Osteoblast (primary cell): Measurements from ENCODE around the gene PLXNC1. TPM values are rescaled to one million over a fixed set of nuclear protein-coding genes. Genes with fewer than 3 reads are reported as not detected.

Experiments
- DNase-seq: peaks from one replicate; pipeline ENCODE4 v3.0.0; 2011; ENCODE audit warnings: low spot score, mixed read lengths; ENCODE audit not compliant: insufficient read length; ENCODE audit errors: missing footprints
- H2AFZ ChIP-seq: 2 replicates; pipeline ENCODE4 v1.6.0; 2011; ENCODE audit warnings: mild to moderate bottlenecking, low read length
- H3K27ac ChIP-seq: 2 replicates; pipeline ENCODE4 v1.5.1; 2011; ENCODE audit warnings: mild to moderate bottlenecking, low read depth, low read length, moderate library complexity
- H3K27me3 ChIP-seq: 2 replicates; pipeline ENCODE4 v1.6.0; 2012; ENCODE audit warnings: mild to moderate bottlenecking, control low read depth, inconsistent platforms, low read length, moderate library complexity; ENCODE audit not compliant: insufficient read depth
- H3K36me3 ChIP-seq: 2 replicates; pipeline ENCODE4 v1.5.1; 2011; ENCODE audit warnings: mild to moderate bottlenecking, low read length, control low read depth, moderate library complexity; ENCODE audit not compliant: insufficient read depth
- H3K4me1 ChIP-seq: 2 replicates; pipeline ENCODE4 v1.5.1; 2011; ENCODE audit warnings: mild to moderate bottlenecking, low read length, control low read depth, moderate library complexity; ENCODE audit not compliant: insufficient read depth
- H3K4me2 ChIP-seq: 2 replicates; pipeline ENCODE4 v1.6.0; 2011; ENCODE audit warnings: mild to moderate bottlenecking, low read length; ENCODE audit not compliant: insufficient read depth
- H3K4me3 ChIP-seq: fragments of 200-600 bp; sonication (generic); 3 replicates; pipeline ENCODE4 v1.5.1; 2012; ENCODE audit warnings: mild to moderate bottlenecking, low read length, inconsistent platforms; ENCODE audit not compliant: insufficient read depth
- H3K79me2 ChIP-seq: 2 replicates; pipeline ENCODE4 v1.6.0; 2012; ENCODE audit warnings: mild to moderate bottlenecking, low read length, control low read depth, inconsistent platforms; ENCODE audit not compliant: insufficient read depth
- H3K9me3 ChIP-seq: 2 replicates; pipeline ENCODE4 v1.5.1; 2011; ENCODE audit warnings: low read depth, low read length, control low read depth
- H4K20me1 ChIP-seq: 2 replicates; pipeline ENCODE4 v1.6.0; 2012; ENCODE audit warnings: mild to moderate bottlenecking, low read length, control low read depth; ENCODE audit not compliant: insufficient read depth
- total RNA-seq: library from RNA; depleted of rRNA; stranded (reverse); fragments of >200 nt; gene quantifications from 2 replicates; pipeline ENCODE4 v1.2.3, GENCODE V29; 2012
- TF ChIP-seq, protein P1 (sequence below): IDR thresholded peaks from 2 replicates; pipeline ENCODE4 v1.5.1; 2011; ENCODE audit warnings: mild to moderate bottlenecking, low read depth, low read length, moderate library complexity; ENCODE audit errors: extremely low read depth

Gene PLXNC1
- total RNA-seq, 1 donor = 3.3 TPM

DNA sequence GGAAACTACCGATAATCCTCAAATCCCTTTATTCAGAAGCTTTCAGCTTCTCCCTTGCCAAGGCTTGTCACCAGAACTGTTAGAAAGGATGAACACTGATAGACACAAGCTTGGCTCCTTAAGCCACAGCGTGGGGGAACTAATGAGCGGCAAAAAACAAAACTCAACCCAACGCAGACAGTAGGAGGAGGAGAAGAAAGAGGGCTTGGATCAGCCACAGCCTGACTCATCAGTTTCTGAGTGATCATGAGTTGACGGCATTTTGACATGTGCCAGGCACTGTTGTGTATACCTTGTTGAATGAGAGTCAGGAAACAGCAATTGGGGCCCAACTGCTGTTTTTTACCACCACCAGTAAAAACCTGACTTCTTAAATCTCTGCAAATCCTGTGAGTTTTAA, 23.7 kb downstream of the PLXNC1 start:
- H3K9me3 ChIP-seq = no peaks in the 10 kb centered on the region
- peak overlapping the region; percentile 11 for H2AFZ ChIP-seq
- no peak overlapping the region for H3K4me3 ChIP-seq
- no peak overlapping the region for H3K4me2 ChIP-seq
- peaks cover 25% of the 10 kb centered on the region for H3K27me3 ChIP-seq
- H4K20me1 ChIP-seq = no peaks in the 10 kb centered on the region
- DNase-seq = no peak
- no peaks in the 10 kb centered on the region for H3K36me3 ChIP-seq
- H3K4me1 ChIP-seq = peaks cover 29% of the 10 kb centered on the region
- H3K79me2 ChIP-seq = no peaks in the 10 kb centered on the region
- TF ChIP-seq, protein P1, sequence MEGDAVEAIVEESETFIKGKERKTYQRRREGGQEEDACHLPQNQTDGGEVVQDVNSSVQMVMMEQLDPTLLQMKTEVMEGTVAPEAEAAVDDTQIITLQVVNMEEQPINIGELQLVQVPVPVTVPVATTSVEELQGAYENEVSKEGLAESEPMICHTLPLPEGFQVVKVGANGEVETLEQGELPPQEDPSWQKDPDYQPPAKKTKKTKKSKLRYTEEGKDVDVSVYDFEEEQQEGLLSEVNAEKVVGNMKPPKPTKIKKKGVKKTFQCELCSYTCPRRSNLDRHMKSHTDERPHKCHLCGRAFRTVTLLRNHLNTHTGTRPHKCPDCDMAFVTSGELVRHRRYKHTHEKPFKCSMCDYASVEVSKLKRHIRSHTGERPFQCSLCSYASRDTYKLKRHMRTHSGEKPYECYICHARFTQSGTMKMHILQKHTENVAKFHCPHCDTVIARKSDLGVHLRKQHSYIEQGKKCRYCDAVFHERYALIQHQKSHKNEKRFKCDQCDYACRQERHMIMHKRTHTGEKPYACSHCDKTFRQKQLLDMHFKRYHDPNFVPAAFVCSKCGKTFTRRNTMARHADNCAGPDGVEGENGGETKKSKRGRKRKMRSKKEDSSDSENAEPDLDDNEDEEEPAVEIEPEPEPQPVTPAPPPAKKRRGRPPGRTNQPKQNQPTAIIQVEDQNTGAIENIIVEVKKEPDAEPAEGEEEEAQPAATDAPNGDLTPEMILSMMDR = no peak
- H3K27ac ChIP-seq = peak overlapping the region; percentile 59

DNA sequence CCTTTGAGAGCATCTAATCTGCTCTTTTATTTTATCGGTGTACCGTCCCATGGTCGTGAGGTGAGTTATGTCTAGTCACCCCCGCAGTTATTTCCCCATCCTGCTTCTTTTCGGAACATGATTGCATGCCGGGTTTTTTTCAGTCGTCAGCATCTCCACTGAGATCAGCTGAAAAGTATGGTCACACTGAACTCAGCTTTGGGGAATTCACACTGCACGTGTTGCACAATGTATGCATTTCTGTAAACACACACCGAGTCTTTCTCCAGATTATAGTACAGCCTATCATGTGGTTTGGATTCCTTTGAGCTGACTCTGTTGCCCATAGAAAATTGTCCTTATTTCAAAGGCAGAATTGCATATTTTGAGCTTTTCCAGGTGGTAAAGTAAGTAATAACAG, 24.6 kb downstream of the PLXNC1 start:
- peak overlapping the region; percentile 66 for H3K4me2 ChIP-seq
- no peak overlapping the region for H2AFZ ChIP-seq
- TF ChIP-seq, protein P1 = no peak

DNA sequence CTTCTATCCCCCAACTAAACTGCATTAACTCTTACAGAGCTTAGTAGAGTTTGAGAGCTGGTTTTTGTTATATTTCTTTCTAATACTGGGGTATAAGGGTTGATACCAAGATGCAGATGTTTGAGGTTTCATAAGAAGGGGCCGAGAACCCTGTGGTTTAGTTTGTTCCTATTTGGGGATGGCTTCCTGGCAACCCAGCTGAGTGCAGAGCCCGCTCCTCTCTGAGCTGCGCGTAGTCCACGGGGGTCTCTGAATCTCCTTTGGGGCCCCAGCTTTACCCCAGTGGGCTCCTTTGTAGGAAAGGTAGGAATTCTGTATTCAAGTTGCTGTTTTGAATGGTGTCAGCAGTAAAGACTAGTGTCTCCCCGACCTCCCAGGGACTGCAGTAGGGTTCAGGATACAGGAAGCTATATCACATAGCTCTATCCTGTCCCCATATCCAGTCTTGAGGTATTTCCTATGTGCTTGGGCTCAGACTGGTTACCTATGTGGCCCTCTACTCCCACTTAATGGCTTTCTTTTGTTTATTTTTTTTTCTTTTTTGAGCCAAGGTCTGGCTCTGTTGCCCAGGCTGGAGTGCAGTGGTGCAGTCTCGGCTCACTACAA, 25.4 kb downstream of the PLXNC1 start:
- Histone ChIP-seq H3K4me3 (no peak overlapping the region), H3K27me3 (peaks cover 9% of the 10 kb centered on the region), H3K9me3 (no peaks in the 10 kb centered on the region), H3K79me2 (no peaks in the 10 kb centered on the region), H3K4me1 (peaks cover 29% of the 10 kb centered on the region), H2AFZ (no peak overlapping the region), H3K4me2 (no peak overlapping the region), H4K20me1 (no peaks in the 10 kb centered on the region), H3K36me3 (no peaks in the 10 kb centered on the region), H3K27ac (no peak overlapping the region)
- DNase-seq = no peak
- TF ChIP-seq, protein P1 = no peak

More for the DNA sequence above, 24.6 kb downstream of the PLXNC1 start:
- Histone ChIP-seq H4K20me1 (no peaks in the 10 kb centered on the region), H3K79me2 (no peaks in the 10 kb centered on the region), H3K36me3 (no peaks in the 10 kb centered on the region), H3K4me1 (peaks cover 29% of the 10 kb centered on the region), H3K27ac (peak overlapping the region; percentile 59), H3K9me3 (no peaks in the 10 kb centered on the region), H3K27me3 (peaks cover 16% of the 10 kb centered on the region), H3K4me3 (peak overlapping the region; percentile 10)
- DNase-seq = peak; percentile 77

DNA sequence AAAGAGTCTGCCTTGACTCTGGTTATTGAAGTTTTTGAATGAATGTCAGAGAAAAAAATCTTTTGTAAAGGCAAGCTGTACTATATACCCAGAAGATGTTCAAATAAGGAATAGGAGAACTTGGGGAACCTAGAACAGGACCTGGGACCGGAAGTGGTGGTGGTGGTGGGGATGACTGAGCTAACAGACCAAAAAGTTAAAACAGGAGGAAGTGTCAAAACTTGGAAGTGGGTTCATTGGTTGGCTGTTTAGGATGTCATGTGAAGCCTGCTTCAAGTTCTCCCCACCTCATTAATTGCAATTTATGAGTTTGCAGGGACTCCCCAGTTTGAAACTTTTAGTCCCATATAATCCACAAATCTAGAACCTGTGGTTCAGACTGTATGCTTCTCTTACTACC, 26.2 kb downstream of the PLXNC1 start:
- TF ChIP-seq, protein P1 = no peak
- peaks cover 29% of the 10 kb centered on the region for H3K4me1 ChIP-seq
- H3K4me2 ChIP-seq = no peak overlapping the region
- H3K79me2 ChIP-seq = no peaks in the 10 kb centered on the region
- H3K27me3 ChIP-seq = peaks cover under 1% of the 10 kb centered on the region
- no peak overlapping the region for H2AFZ ChIP-seq
- H3K9me3 ChIP-seq = no peaks in the 10 kb centered on the region
- no peak overlapping the region for H3K27ac ChIP-seq
- no peaks in the 10 kb centered on the region for H3K36me3 ChIP-seq
- DNase-seq = no peak
- H4K20me1 ChIP-seq = no peaks in the 10 kb centered on the region
- H3K4me3 ChIP-seq = no peak overlapping the region
